ENCODE results near the gene GSG1L.

The GSG1L gene

GRCh38 chr16:27819356-27819755 lies 244.2 kb downstream of the GSG1L start:
- Mint-ChIP-seq H3K9me3 (no peaks in the 10 kb centered on the region), H3K27me3 (peaks cover 10% of the 10 kb centered on the region), H3K27ac (no peak overlapping the region), H3K4me1 (no peaks in the 10 kb centered on the region), H3K4me3 (no peak overlapping the region), H3K36me3 (no peaks in the 10 kb centered on the region)

GRCh38 chr16:27818246-27818645 lies 245.3 kb downstream of the GSG1L start:
- Mint-ChIP-seq H3K4me1 (no peaks in the 10 kb centered on the region), H3K9me3 (no peaks in the 10 kb centered on the region), H3K27me3 (peaks cover 10% of the 10 kb centered on the region), H3K27ac (no peak overlapping the region), H3K36me3 (no peaks in the 10 kb centered on the region), H3K4me3 (no peak overlapping the region)

- Mint-ChIP-seq H3K9me3 (no peaks in the 10 kb centered on the region), H3K27ac (no peak overlapping the region), H3K4me3 (no peak overlapping the region), H3K4me1 (no peaks in the 10 kb centered on the region), H3K36me3 (no peaks in the 10 kb centered on the region), H3K27me3 (peaks cover 13% of the 10 kb centered on the region)
Measured at GRCh38 chr16:27817038-27817437, 246.5 kb downstream of the GSG1L start.

GRCh38 chr16:27816561-27816960 lies 247.0 kb downstream of the GSG1L start:
- Mint-ChIP-seq H3K4me1 (no peaks in the 10 kb centered on the region), H3K27ac (no peak overlapping the region), H3K4me3 (no peak overlapping the region), H3K36me3 (no peaks in the 10 kb centered on the region), H3K9me3 (no peaks in the 10 kb centered on the region), H3K27me3 (peaks cover 13% of the 10 kb centered on the region)

GRCh38 chr16:27813591-27813990 lies 249.9 kb downstream of the GSG1L start:
- H3K9me3 Mint-ChIP-seq, result no peaks in the 10 kb centered on the region
- H3K36me3 Mint-ChIP-seq, result no peaks in the 10 kb centered on the region
- no peak overlapping the region for H3K27ac Mint-ChIP-seq
- H3K4me3 Mint-ChIP-seq, result no peak overlapping the region
- peaks cover 10% of the 10 kb centered on the region for H3K27me3 Mint-ChIP-seq
- no peaks in the 10 kb centered on the region for H3K4me1 Mint-ChIP-seq

GRCh38 chr16:27811881-27812280 lies 251.6 kb downstream of the GSG1L start:
- Mint-ChIP-seq H3K36me3 (no peaks in the 10 kb centered on the region), H3K27ac (no peak overlapping the region), H3K4me1 (no peaks in the 10 kb centered on the region), H3K27me3 (peaks cover 7% of the 10 kb centered on the region), H3K9me3 (no peaks in the 10 kb centered on the region), H3K4me3 (no peak overlapping the region)

- no peaks in the 10 kb centered on the region for H3K9me3 Mint-ChIP-seq
- no peak overlapping the region for H3K27ac Mint-ChIP-seq
- peaks cover 7% of the 10 kb centered on the region for H3K4me1 Mint-ChIP-seq
- H3K4me3 Mint-ChIP-seq, result no peak overlapping the region
- H3K27me3 Mint-ChIP-seq, result peaks cover 17% of the 10 kb centered on the region
- no peaks in the 10 kb centered on the region for H3K36me3 Mint-ChIP-seq
Measured at GRCh38 chr16:27806986-27807385, 256.5 kb downstream of the GSG1L start.

GRCh38 chr16:27806388-27806787 lies 257.1 kb downstream of the GSG1L start:
- no peak overlapping the region for H3K27ac Mint-ChIP-seq
- peaks cover 7% of the 10 kb centered on the region for H3K4me1 Mint-ChIP-seq
- H3K36me3 Mint-ChIP-seq, result no peaks in the 10 kb centered on the region
- H3K9me3 Mint-ChIP-seq, result no peaks in the 10 kb centered on the region
- no peak overlapping the region for H3K4me3 Mint-ChIP-seq
- peaks cover 17% of the 10 kb centered on the region for H3K27me3 Mint-ChIP-seq

- peak overlapping the region; percentile 79 for H3K27ac Mint-ChIP-seq
- no peaks in the 10 kb centered on the region for H3K9me3 Mint-ChIP-seq
- peaks cover 7% of the 10 kb centered on the region for H3K4me1 Mint-ChIP-seq
- H3K4me3 Mint-ChIP-seq, result no peak overlapping the region
- H3K27me3 Mint-ChIP-seq, result peaks cover 17% of the 10 kb centered on the region
- no peaks in the 10 kb centered on the region for H3K36me3 Mint-ChIP-seq
Measured at GRCh38 chr16:27805828-27806351, 257.6 kb downstream of the GSG1L start.

GRCh38 chr16:27803775-27804549 lies 259.6 kb downstream of the GSG1L start:
- no peaks in the 10 kb centered on the region for H3K9me3 Mint-ChIP-seq
- no peak overlapping the region for H3K27ac Mint-ChIP-seq
- H3K4me3 Mint-ChIP-seq, result no peak overlapping the region
- H3K4me1 Mint-ChIP-seq, result peaks cover 7% of the 10 kb centered on the region
- H3K27me3 Mint-ChIP-seq, result peaks cover 17% of the 10 kb centered on the region
- H3K36me3 Mint-ChIP-seq, result no peaks in the 10 kb centered on the region

GRCh38 chr16:27802664-27803439 lies 260.7 kb downstream of the GSG1L start:
- no peak overlapping the region for H3K4me3 Mint-ChIP-seq
- H3K4me1 Mint-ChIP-seq, result peaks cover 7% of the 10 kb centered on the region
- no peaks in the 10 kb centered on the region for H3K36me3 Mint-ChIP-seq
- H3K9me3 Mint-ChIP-seq, result no peaks in the 10 kb centered on the region
- no peak overlapping the region for H3K27ac Mint-ChIP-seq
- peaks cover 18% of the 10 kb centered on the region for H3K27me3 Mint-ChIP-seq

GRCh38 chr16:27801289-27801945 lies 262.1 kb downstream of the GSG1L start:
- peaks cover 21% of the 10 kb centered on the region for H3K27me3 Mint-ChIP-seq
- no peaks in the 10 kb centered on the region for H3K36me3 Mint-ChIP-seq
- peaks cover 7% of the 10 kb centered on the region for H3K4me1 Mint-ChIP-seq
- no peak overlapping the region for H3K4me3 Mint-ChIP-seq
- H3K27ac Mint-ChIP-seq, result no peak overlapping the region
- H3K9me3 Mint-ChIP-seq, result no peaks in the 10 kb centered on the region

GRCh38 chr16:27800817-27801216 lies 262.7 kb downstream of the GSG1L start:
- Mint-ChIP-seq H3K9me3 (no peaks in the 10 kb centered on the region), H3K27ac (peak overlapping the region; percentile 21), H3K27me3 (peaks cover 18% of the 10 kb centered on the region), H3K4me1 (peaks cover 7% of the 10 kb centered on the region), H3K36me3 (no peaks in the 10 kb centered on the region), H3K4me3 (no peak overlapping the region)

GRCh38 chr16:27799896-27800295 lies 263.6 kb downstream of the GSG1L start:
- H3K4me3 Mint-ChIP-seq, result no peak overlapping the region
- H3K27me3 Mint-ChIP-seq, result peaks cover 21% of the 10 kb centered on the region
- H3K27ac Mint-ChIP-seq, result no peak overlapping the region
- H3K9me3 Mint-ChIP-seq, result no peaks in the 10 kb centered on the region
- H3K36me3 Mint-ChIP-seq, result no peaks in the 10 kb centered on the region
- H3K4me1 Mint-ChIP-seq, result peaks cover 7% of the 10 kb centered on the region

- peaks cover 13% of the 10 kb centered on the region for H3K27me3 Mint-ChIP-seq
- no peaks in the 10 kb centered on the region for H3K9me3 Mint-ChIP-seq
Measured at GRCh38 chr16:27798241-27798640, 265.3 kb downstream of the GSG1L start.

More at GRCh38 chr16:27798241-27798640, 265.3 kb downstream of the GSG1L start:
- Mint-ChIP-seq H3K36me3 (no peaks in the 10 kb centered on the region), H3K4me1 (no peaks in the 10 kb centered on the region), H3K27ac (peak overlapping the region; percentile 43), H3K4me3 (no peak overlapping the region)
